Endodermal cell (in vitro differentiated cells): ENCODE measurements around the gene MRPL32. TPM values are rescaled to one million over a fixed set of nuclear protein-coding genes. Genes with fewer than 3 reads are reported as not detected.

ENCODE experiments used
- DNase-seq: peaks from one replicate; pipeline ENCODE4 v3.0.0-alpha.2; 2017
- H3K27ac ChIP-seq: 2 replicates; pipeline ENCODE4 v1.5.1; 2013; ENCODE audit warnings: mild to moderate bottlenecking, low read depth, low read length, moderate library complexity
- H3K27me3 ChIP-seq: 2 replicates; pipeline ENCODE4 v1.6.1; 2013; ENCODE audit warnings: mild to moderate bottlenecking, low read length, moderate library complexity; ENCODE audit not compliant: insufficient read depth, control insufficient read depth, poor library complexity, severe bottlenecking
- H3K36me3 ChIP-seq: 2 replicates; pipeline ENCODE4 v1.7.0; 2013; ENCODE audit warnings: mild to moderate bottlenecking, low read length, moderate library complexity; ENCODE audit not compliant: control insufficient read depth, insufficient read depth
- H3K4me1 ChIP-seq: one replicate; pipeline ENCODE4 v1.7.0; 2013; ENCODE audit warnings: low read length; ENCODE audit not compliant: control insufficient read depth, insufficient read depth
- H3K4me3 ChIP-seq: 2 replicates; pipeline ENCODE4 v1.5.1; 2013; ENCODE audit warnings: mild to moderate bottlenecking, low read length, moderate library complexity
- H3K9ac ChIP-seq: 2 replicates; pipeline ENCODE4 v1.6.1; 2013; ENCODE audit warnings: mild to moderate bottlenecking, low read length, moderate library complexity; ENCODE audit not compliant: poor library complexity, severe bottlenecking; ENCODE audit errors: extremely low read depth
- H3K9me3 ChIP-seq: 2 replicates; pipeline ENCODE4 v1.6.1; 2013; ENCODE audit warnings: mild to moderate bottlenecking, low read length, moderate library complexity; ENCODE audit not compliant: control insufficient read depth
- H3K27ac Mint-ChIP-seq: 2 replicates; pipeline ENCODE4 v1.8.0; 2020; ENCODE audit warnings: mixed read lengths
- H3K27me3 Mint-ChIP-seq: 2 replicates; pipeline ENCODE4 v1.8.0; 2021; ENCODE audit warnings: mild to moderate bottlenecking, mixed read lengths; ENCODE audit not compliant: insufficient read depth
- H3K36me3 Mint-ChIP-seq: 2 replicates; pipeline ENCODE4 v1.8.0; 2020; ENCODE audit warnings: low read depth, mixed read lengths
- H3K4me1 Mint-ChIP-seq: 2 replicates; pipeline ENCODE4 v1.8.0; 2020; ENCODE audit warnings: mixed read lengths
- H3K4me3 Mint-ChIP-seq: 2 replicates; pipeline ENCODE4 v1.8.0; 2020; ENCODE audit warnings: mild to moderate bottlenecking, moderate library complexity, mixed read lengths
- H3K9me3 Mint-ChIP-seq: 2 replicates; pipeline ENCODE4 v1.8.0; 2020; ENCODE audit warnings: mild to moderate bottlenecking, mixed read lengths
- WGBS, 2 experiments: methylation state at CpG; one replicate each; pipeline versions ENCODE4 v1.1.5 to v1.1.7; 2013; ENCODE audit warnings: missing lambda C conversion rate in 2 of 2, mixed read lengths in 1 of 2; ENCODE audit not compliant: insufficient coverage in 1 of 2, insufficient read length in 1 of 2; 5-methylcytosine and 5-hydroxymethylcytosine counted together
- total RNA-seq, 2 donors: library from RNA; stranded (reverse); fragmentation: NEBNext Ultra II Directional in 1 of 2; extraction: Animal tissue kit (Norgen Biotek cat#: 25700) in 1 of 2; gene quantifications; 2 replicates in 1 of 2; 3 replicates in 1 of 2; pipeline ENCODE4 v1.2.1, GENCODE V29; 2021
- TF ChIP-seq, protein P1 (sequence below): fragments of 200-600 bp; sonication (generic); conservative IDR thresholded peaks from 2 replicates; pipeline ENCODE4 v1.5.0; 2021; ENCODE audit warnings: antibody characterized with exemption, mild to moderate bottlenecking

MRPL32 gene
- total RNA-seq, 2 donors from 2014 or later = 88.6 to 97.0 TPM

DNA sequence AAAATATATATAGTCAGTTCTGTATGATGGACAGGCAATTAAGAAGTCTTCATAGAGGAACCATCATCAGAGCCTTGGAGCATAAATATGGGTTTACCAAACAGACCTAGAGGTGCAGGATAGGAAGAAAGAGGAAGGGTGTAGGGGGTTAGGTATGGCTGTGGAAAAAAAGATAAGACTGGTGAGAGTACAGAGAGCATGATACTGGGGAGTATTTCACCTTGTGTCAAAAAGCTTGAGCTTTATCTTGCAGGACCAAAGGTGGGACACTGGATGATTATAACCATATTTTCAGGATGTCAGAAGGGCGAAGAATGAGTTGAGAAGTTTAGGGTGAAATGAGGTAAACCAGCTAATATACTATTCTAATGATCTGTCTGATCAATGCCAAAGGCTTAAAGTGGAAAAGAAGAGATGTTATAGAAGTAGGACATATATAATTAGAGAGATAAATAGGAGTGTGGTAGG, 54.6 kb downstream of the MRPL32 start:
- peaks cover 42% of the 10 kb centered on the region for H3K9me3 ChIP-seq
- H3K9ac ChIP-seq = no peak overlapping the region
- H3K27ac ChIP-seq = no peak overlapping the region
- Mint-ChIP-seq H3K9me3 (peaks cover 17% of the 10 kb centered on the region), H3K4me3 (no peak overlapping the region), H3K27me3 (no peaks in the 10 kb centered on the region), H3K36me3 (peaks cover 1% of the 10 kb centered on the region), H3K4me1 (peaks cover 6% of the 10 kb centered on the region), H3K27ac (no peak overlapping the region)
- H3K4me1 ChIP-seq = peaks cover 2% of the 10 kb centered on the region
- H3K27me3 ChIP-seq = no peaks in the 10 kb centered on the region
- WGBS, 2 experiments = 93 to 100% methylated on average over 1 of the region's 1 CpG
- DNase-seq = no peak
- H3K4me3 ChIP-seq = no peak overlapping the region
- H3K36me3 ChIP-seq = no peaks in the 10 kb centered on the region
- TF ChIP-seq, protein P1, sequence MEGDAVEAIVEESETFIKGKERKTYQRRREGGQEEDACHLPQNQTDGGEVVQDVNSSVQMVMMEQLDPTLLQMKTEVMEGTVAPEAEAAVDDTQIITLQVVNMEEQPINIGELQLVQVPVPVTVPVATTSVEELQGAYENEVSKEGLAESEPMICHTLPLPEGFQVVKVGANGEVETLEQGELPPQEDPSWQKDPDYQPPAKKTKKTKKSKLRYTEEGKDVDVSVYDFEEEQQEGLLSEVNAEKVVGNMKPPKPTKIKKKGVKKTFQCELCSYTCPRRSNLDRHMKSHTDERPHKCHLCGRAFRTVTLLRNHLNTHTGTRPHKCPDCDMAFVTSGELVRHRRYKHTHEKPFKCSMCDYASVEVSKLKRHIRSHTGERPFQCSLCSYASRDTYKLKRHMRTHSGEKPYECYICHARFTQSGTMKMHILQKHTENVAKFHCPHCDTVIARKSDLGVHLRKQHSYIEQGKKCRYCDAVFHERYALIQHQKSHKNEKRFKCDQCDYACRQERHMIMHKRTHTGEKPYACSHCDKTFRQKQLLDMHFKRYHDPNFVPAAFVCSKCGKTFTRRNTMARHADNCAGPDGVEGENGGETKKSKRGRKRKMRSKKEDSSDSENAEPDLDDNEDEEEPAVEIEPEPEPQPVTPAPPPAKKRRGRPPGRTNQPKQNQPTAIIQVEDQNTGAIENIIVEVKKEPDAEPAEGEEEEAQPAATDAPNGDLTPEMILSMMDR = no peak

Other genes with a start within 250 kb of the MRPL32 start
- 1 to 10 TPM; 3.2 to 4.8 TPM for gene C7orf25, start 20.3 kb upstream of the MRPL32 start, total RNA-seq
- gene PSMA2, start 202 bp upstream of the MRPL32 start, total RNA-seq = 100 to 1,000 TPM; 163 to 191 TPM
- 10 to 100 TPM in 1 of 2 donors, 1 to 10 TPM in 1; 4.6 to 12.0 TPM for gene HECW1, start 180.3 kb downstream of the MRPL32 start, total RNA-seq